K562 (cell line): ENCODE data around the gene FUT2. TPM values are rescaled to one million over a fixed set of nuclear protein-coding genes. Genes with fewer than 3 reads are reported as not detected.

Source experiments
- HNRNPK ChIP-seq: fragments of 200-400 bp; formaldehyde crosslinking; IDR thresholded peaks from one replicate; pipeline ENCODE4 v1.6.1; 2018; ENCODE audit warnings: mild to moderate bottlenecking, low read depth, low read length; ENCODE audit not compliant: poor library complexity, severe bottlenecking
- MCM7 ChIP-seq, 2 experiments: fragments of 450-650 bp; IDR thresholded peaks; 2 replicates each; pipeline ENCODE4 v1.6.1; 2016 to 2018
- PHB ChIP-seq: fragments of 250-450 bp; sonication (Bioruptor Pico); IDR thresholded peaks from 2 replicates; pipeline ENCODE4 v1.5.0; 2021
- RCOR1 ChIP-seq, 2 experiments: IDR thresholded peaks; 2 replicates each; pipeline ENCODE4 v1.6.1; 2012; ENCODE audit warnings: low read depth in 2 of 2, low read length in 2 of 2, borderline replicate concordance in 1 of 2, improper control_type of control experiment in 1 of 2
- SP1 ChIP-seq: sonication (generic); formaldehyde crosslinking; IDR thresholded peaks from 2 replicates; pipeline ENCODE4 v1.8.1; 2022; ENCODE audit warnings: mild to moderate bottlenecking, missing genetic modification reagents
- TEAD2 ChIP-seq: fragments of 450-650 bp; IDR thresholded peaks from 2 replicates; pipeline ENCODE4 v1.6.1; 2016; ENCODE audit warnings: missing genetic modification characterization, control low read depth, missing compliant biosample characterization
- U2AF1 ChIP-seq: fragments of 200-400 bp; formaldehyde crosslinking; optimal IDR thresholded peaks from 2 replicates; pipeline ENCODE3; 2017; ENCODE audit warnings: mild to moderate bottlenecking, low read depth, low read length, moderate library complexity
- ZFP1 ChIP-seq: fragments of 450-650 bp; formaldehyde crosslinking; IDR thresholded peaks from 2 replicates; pipeline ENCODE4 v1.4.0; 2020; ENCODE audit warnings: mild to moderate bottlenecking, mixed read lengths
- ZNF124 ChIP-seq: sonication (generic); formaldehyde crosslinking; IDR thresholded peaks from 2 replicates; pipeline ENCODE4 v1.8.1; 2022; ENCODE audit warnings: missing genetic modification reagents
- ZNF282 ChIP-seq: sonication (generic); formaldehyde crosslinking; IDR thresholded peaks from 2 replicates; pipeline ENCODE4 v1.8.1; 2023; ENCODE audit warnings: missing genetic modification reagents
- ZNF324 ChIP-seq: fragments of 250-450 bp; sonication (Bioruptor Pico); IDR thresholded peaks from 2 replicates; pipeline ENCODE4 v1.4.0; 2020; ENCODE audit warnings: mild to moderate bottlenecking
- ZNF507 ChIP-seq: conservative IDR thresholded peaks from 2 replicates; pipeline ENCODE4 v1.6.1; 2017; ENCODE audit warnings: missing genetic modification characterization, missing compliant biosample characterization
- polyA plus RNA-seq, 8 experiments: library from polyadenylated mRNA; depleted of rRNA in 4 of 8; stranded (reverse) in 5 of 8; unstranded in 3 of 8; fragments of >200 nt; fragmentation: Nextera tagmentation in 2 of 8; fragmentation: Illumina TruSeq in 1 of 8; extraction: Ambion mirVana in 2 of 8; extraction: Trizol in 1 of 8; gene quantifications; 2 replicates each; pipeline versions ENCODE4 v1.2.1 to v1.2.3, GENCODE V29; 2011 to 2014; ENCODE audit warnings: inconsistent platforms in 1 of 8, missing spikeins in 1 of 8
- total RNA-seq, 7 experiments: library from RNA; depleted of rRNA in 6 of 7; stranded (reverse); fragments of >200 nt in 6 of 7; fragmentation: Illumina TruSeq in 2 of 7; extraction: Trizol in 2 of 7; gene quantifications; 2 replicates each; pipeline versions ENCODE4 v1.2.1 to v1.2.3, GENCODE V29; 2011 to 2021; ENCODE audit warnings: low replicate concordance in 1 of 7
- TF ChIP-seq, protein P1 (sequence below): fragments of 250-450 bp; sonication (Bioruptor Pico); IDR thresholded peaks from 2 replicates; pipeline ENCODE4 v1.5.0; 2021; ENCODE audit warnings: mild to moderate bottlenecking, borderline replicate concordance
- TF ChIP-seq, protein P2 (sequence below): sonication (generic); formaldehyde crosslinking; IDR thresholded peaks from 2 replicates; pipeline ENCODE4 v1.9.0; 2022; ENCODE audit warnings: mild to moderate bottlenecking, missing genetic modification reagents
- TF ChIP-seq, protein P3 (sequence below): fragments of 450-650 bp; formaldehyde crosslinking; conservative IDR thresholded peaks from 2 replicates; pipeline ENCODE4 v1.4.0; 2022; ENCODE audit warnings: mild to moderate bottlenecking, missing genetic modification characterization
- TF ChIP-seq, protein P4 (sequence below): fragments of 250-450 bp; sonication (Bioruptor Pico); IDR thresholded peaks from 2 replicates; pipeline ENCODE4 v1.5.1; 2021; ENCODE audit warnings: mild to moderate bottlenecking
- TF ChIP-seq, protein P5 (sequence below): fragments of 450-650 bp; formaldehyde crosslinking; IDR thresholded peaks from 2 replicates; pipeline ENCODE4 v1.4.0; 2020; ENCODE audit warnings: mild to moderate bottlenecking, mixed read lengths

The FUT2 gene
- total and polyA plus RNA-seq, 9 of the 15 experiments (the other 6 are each of a cell fraction or from before 2014, with no cell fraction given) = 0.03 to 0.04 TPM; not detected in 7

DNA sequence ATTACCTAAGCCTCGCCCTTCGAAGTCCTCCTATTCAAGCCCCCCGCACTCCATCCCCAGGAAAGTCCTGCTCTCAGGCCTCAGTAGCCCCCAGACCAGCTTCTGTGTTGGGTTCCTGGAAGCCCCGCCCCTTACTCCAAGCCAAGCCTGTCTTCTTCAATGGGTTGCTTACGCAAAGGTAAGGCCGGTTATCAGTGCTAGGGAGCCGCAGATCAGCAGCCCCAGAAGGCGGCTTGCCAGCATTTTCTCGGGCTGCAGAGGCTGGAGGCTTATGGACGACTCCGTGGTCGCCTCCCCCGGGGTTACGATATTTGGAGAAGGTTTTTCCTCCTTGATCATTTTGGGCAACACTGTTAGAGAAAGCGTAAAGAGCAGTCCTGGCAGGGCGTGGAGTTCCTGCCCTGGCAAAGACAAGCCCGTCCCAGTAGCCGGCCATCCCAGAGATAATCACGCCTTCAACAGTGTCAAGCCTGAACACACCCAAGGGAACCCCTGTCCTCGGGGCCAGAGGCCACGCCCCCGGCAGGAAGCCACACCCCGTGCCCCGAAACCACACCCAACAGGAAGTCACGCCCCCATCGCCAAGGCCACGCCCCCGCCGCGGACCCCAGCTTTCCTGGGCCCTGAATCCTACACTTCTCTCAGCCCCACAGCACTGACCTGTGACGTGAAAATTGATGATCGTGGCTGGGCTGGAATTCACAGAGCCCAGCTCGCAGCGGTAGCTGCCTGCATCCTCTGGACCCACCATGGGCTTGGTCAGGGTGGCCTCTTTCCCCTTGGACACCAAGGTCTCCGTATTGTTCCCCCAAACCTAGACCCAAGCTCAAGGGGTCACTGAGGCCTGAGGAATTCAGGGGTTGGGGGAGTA is 45.6 kb downstream of the FUT2 start (continued):
- TF ChIP-seq, protein P1, sequence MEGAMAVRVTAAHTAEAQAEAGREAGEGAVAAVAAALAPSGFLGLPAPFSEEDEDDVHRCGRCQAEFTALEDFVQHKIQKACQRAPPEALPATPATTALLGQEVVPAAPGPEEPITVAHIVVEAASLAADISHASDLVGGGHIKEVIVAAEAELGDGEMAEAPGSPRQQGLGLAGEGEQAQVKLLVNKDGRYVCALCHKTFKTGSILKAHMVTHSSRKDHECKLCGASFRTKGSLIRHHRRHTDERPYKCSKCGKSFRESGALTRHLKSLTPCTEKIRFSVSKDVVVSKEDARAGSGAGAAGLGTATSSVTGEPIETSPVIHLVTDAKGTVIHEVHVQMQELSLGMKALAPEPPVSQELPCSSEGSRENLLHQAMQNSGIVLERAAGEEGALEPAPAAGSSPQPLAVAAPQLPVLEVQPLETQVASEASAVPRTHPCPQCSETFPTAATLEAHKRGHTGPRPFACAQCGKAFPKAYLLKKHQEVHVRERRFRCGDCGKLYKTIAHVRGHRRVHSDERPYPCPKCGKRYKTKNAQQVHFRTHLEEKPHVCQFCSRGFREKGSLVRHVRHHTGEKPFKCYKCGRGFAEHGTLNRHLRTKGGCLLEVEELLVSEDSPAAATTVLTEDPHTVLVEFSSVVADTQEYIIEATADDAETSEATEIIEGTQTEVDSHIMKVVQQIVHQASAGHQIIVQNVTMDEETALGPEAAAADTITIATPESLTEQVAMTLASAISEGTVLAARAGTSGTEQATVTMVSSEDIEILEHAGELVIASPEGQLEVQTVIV (CRISPR knock-in tag) = no peak
- no peak for TF ChIP-seq PHB
- TF ChIP-seq SP1 = peak; percentile 77; the same call in 1 of the 2 replicates
- TF ChIP-seq RCOR1 (IDR thresholded peaks at IDR 0.05; ENCODE audit: borderline replicate concordance in 1 of 2, low read depth in 2 of 2, low read length in 2 of 2) = 0 out of 4 replicates have a peak, but pooled peaks of 1 of the 2 experiments have one; percentile 10
- TF ChIP-seq ZNF324 = no peak
- TF ChIP-seq ZNF282 (CRISPR knock-in tag) = no peak
- TF ChIP-seq, protein P2, sequence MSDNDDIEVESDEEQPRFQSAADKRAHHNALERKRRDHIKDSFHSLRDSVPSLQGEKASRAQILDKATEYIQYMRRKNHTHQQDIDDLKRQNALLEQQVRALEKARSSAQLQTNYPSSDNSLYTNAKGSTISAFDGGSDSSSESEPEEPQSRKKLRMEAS = 0 out of 2 replicates have a peak, but pooled peaks have one; percentile 16
- TF ChIP-seq, protein P3, sequence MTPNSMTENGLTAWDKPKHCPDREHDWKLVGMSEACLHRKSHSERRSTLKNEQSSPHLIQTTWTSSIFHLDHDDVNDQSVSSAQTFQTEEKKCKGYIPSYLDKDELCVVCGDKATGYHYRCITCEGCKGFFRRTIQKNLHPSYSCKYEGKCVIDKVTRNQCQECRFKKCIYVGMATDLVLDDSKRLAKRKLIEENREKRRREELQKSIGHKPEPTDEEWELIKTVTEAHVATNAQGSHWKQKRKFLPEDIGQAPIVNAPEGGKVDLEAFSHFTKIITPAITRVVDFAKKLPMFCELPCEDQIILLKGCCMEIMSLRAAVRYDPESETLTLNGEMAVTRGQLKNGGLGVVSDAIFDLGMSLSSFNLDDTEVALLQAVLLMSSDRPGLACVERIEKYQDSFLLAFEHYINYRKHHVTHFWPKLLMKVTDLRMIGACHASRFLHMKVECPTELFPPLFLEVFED (CRISPR knock-in tag) = 0 out of 2 replicates have a peak, but pooled peaks have one; percentile 74
- no peak for TF ChIP-seq ZNF507 (tag)
- TF ChIP-seq ZFP1 (CRISPR knock-in tag) = no peak
- TF ChIP-seq ZNF124 = no peak
- no peak for TF ChIP-seq TEAD2
- no peak for TF ChIP-seq U2AF1
- TF ChIP-seq, protein P4, sequence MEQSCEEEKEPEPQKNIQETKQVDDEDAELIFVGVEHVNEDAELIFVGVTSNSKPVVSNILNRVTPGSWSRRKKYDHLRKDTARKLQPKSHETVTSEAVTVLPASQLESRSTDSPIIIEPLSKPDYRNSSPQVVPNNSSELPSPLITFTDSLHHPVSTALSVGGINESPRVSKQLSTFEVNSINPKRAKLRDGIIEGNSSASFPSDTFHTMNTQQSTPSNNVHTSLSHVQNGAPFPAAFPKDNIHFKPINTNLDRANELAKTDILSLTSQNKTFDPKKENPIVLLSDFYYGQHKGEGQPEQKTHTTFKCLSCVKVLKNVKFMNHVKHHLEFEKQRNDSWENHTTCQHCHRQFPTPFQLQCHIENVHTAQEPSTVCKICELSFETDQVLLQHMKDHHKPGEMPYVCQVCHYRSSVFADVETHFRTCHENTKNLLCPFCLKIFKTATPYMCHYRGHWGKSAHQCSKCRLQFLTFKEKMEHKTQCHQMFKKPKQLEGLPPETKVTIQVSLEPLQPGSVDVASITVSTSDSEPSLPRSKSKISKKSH (CRISPR knock-in tag) = no peak
- TF ChIP-seq MCM7 (IDR thresholded peaks at IDR 0.05) = no peak
- TF ChIP-seq HNRNPK = no peak
- TF ChIP-seq, protein P5, sequence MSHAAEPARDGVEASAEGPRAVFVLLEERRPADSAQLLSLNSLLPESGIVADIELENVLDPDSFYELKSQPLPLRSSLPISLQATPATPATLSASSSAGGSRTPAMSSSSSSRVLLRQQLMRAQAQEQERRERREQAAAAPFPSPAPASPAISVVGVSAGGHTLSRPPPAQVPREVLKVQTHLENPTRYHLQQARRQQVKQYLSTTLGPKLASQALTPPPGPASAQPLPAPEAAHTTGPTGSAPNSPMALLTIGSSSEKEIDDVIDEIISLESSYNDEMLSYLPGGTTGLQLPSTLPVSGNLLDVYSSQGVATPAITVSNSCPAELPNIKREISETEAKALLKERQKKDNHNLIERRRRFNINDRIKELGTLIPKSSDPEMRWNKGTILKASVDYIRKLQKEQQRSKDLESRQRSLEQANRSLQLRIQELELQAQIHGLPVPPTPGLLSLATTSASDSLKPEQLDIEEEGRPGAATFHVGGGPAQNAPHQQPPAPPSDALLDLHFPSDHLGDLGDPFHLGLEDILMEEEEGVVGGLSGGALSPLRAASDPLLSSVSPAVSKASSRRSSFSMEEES (CRISPR knock-in tag) = no peak
